ENCODE data around the gene NOTCH1.
A peak's percentile ranks its signal among the peaks of the same experiment; 100 is the strongest.

NOTCH1 gene

GRCh38 chr9:136516191-136516654, 29.6 kb downstream of the NOTCH1 start:
- DNase-seq, result no peak

- DNase-seq, result no peak
Measured at GRCh38 chr9:136515276-136515675, 30.6 kb downstream of the NOTCH1 start.

- no peak for DNase-seq
Measured at GRCh38 chr9:136514022-136514714, 31.7 kb downstream of the NOTCH1 start.

GRCh38 chr9:136513191-136513590, 32.7 kb downstream of the NOTCH1 start:
- DNase-seq, result no peak

- DNase-seq, result peak; percentile 42
Measured at GRCh38 chr9:136512651-136513071, 33.2 kb downstream of the NOTCH1 start.

GRCh38 chr9:136511670-136512592, 33.9 kb downstream of the NOTCH1 start:
- DNase-seq, result no peak

GRCh38 chr9:136511144-136511669, 34.6 kb downstream of the NOTCH1 start:
- DNase-seq, result no peak

- DNase-seq, result no peak
Measured at GRCh38 chr9:136510561-136510960, 35.3 kb downstream of the NOTCH1 start.

- DNase-seq, result no peak
Measured at GRCh38 chr9:136509549-136509948, 36.3 kb downstream of the NOTCH1 start.

GRCh38 chr9:136508729-136509500, 36.9 kb downstream of the NOTCH1 start:
- DNase-seq, result no peak

- DNase-seq, result no peak
Measured at GRCh38 chr9:136507992-136508375, 37.9 kb downstream of the NOTCH1 start.

- no peak for DNase-seq
Measured at GRCh38 chr9:136507221-136507991, 38.4 kb downstream of the NOTCH1 start.

GRCh38 chr9:136506425-136506824, 39.4 kb downstream of the NOTCH1 start:
- no peak for DNase-seq

GRCh38 chr9:136505406-136506403, 40.1 kb downstream of the NOTCH1 start:
- no peak for DNase-seq

GRCh38 chr9:136504512-136505348, 41.1 kb downstream of the NOTCH1 start:
- DNase-seq, result no peak

- no peak for DNase-seq
Measured at GRCh38 chr9:136502940-136503550, 42.8 kb downstream of the NOTCH1 start.

GRCh38 chr9:136502196-136502595, 43.7 kb downstream of the NOTCH1 start:
- DNase-seq, result no peak

- no peak for DNase-seq
Measured at GRCh38 chr9:136501686-136502085, 44.2 kb downstream of the NOTCH1 start.
